ENCODE data around the gene RAD18.

DNA sequence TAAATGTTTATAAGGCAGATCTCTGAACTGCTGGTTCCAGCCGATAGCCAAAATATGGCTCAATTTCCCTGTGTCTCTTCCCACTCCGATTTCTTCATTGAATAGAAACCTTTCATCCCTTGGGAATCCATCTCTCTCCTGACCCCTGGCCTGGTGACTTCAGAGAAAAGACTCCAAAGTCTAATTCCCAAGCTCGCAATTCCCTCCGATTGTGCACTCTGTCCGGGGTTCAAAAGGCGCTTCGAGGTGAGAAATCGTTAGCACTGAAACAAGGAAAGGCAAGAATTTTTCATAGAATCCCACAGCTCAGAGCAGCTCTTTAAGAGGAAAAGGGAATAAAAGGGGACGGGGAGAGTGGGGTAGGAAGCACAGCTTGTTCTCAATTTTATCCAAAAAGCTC, 18.4 kb upstream of the RAD18 start:
- TF ChIP-seq CTCF (IDR thresholded peaks at IDR 0.05) (no peak), EZH2 (IDR thresholded peaks at IDR 0.05) (no peak)

Measured in neural progenitor cell (in vitro differentiated cells).